ENCODE results near the gene CHML.

DNA sequence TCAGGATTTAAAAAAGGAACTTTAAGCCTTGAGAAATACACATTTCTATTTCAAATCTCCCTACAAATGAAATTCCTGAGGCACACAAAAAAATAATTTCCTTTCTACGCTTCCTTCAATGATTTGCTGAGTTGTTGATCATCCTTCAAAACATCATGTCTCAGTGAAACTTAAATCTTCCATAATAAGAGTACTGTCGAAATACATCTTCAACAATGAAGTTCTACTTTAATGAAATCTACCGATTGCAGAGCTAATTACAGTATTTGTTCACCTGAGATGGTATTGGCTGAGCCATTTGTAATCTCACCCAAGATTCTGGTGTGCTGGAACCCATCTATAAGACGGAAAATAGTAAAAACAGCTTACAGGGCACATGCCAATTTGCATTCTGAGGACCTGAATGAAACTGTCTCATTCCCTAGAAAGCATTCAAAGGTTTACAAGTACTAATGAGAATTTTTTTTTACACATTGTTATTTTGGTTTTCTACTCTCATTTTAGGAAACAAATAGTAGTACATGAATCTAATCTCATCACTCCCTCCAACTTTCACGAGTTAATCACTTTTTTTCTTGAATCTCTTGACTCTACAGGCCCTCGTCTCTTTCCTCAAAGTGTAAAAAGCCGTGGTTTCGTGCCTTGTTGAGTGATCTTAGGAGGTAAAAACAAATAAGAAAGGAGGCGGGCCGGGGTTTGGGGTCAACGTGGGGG, 1.1 kb downstream of the CHML start:
- TF ChIP-seq POLR2A (IDR thresholded peaks at IDR 0.05; ENCODE audit: low read length) (no peak), GATA1 (IDR thresholded peaks at IDR 0.05; ENCODE audit: low read depth, low read length) (no peak)
